Non-pigmented ciliary epithelial cell (primary cell): Measurements from ENCODE around the gene KRT1.
"Not testable (repeated sequence)": the region's sequence is repeated elsewhere in the genome, so short reads cannot be mapped to it uniquely, and the experiment has no call there.

Experiments
- DNase-seq: peaks from one replicate; pipeline ENCODE4 v3.0.0-alpha.2; 2010; ENCODE audit warnings: low read depth

KRT1 gene

DNA sequence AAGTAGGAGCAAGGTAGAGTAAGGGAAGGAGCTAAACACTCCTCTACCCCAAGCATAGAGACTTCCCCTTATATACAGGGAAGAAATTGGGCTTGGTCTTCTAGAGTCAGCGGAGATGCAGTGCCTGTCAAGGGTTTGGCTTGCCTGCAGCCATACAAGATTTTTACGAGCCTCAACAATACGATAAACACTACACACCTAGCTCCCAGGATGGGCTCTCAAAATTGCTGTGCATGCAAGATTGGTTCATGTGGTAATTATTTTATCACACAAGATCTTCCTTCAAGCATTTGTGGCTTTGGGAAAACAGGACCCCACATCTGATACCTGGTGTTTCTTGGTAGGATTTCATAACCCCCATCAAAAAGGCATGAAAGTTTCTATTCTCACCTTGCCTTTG is at the start of gene KRT1:
Gene KRT1, minus strand, starts transcription at position 45 of the 400 bp plus-strand sequence. CDS start 59 bp downstream, outside the sequence.
- DNase-seq, result no peak

DNA sequence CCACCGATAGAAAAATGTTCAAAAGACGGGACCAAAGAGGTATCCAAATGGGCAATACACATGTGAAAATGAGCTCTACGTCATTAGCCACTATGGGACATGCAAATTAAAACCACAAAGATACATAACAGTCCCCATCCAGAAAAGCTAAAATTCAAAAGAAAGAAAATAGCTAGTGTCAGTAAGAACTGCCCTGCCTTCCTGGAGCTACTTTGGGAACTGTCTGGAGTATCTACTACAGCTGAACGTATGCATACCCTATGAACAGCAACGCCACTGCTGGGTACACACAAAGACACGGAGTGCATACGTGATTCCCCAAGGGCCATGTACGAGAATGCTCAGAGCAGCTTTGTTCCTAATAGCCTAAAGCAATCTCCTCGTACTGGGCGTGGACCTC is 48.9 kb upstream of the KRT1 start:
- no peak for DNase-seq

GRCh38 chr12:52728374-52728773 is 48.2 kb upstream of the KRT1 start:
- DNase-seq, result no peak

GRCh38 chr12:52727037-52727436 is 46.8 kb upstream of the KRT1 start:
- no peak for DNase-seq

DNA sequence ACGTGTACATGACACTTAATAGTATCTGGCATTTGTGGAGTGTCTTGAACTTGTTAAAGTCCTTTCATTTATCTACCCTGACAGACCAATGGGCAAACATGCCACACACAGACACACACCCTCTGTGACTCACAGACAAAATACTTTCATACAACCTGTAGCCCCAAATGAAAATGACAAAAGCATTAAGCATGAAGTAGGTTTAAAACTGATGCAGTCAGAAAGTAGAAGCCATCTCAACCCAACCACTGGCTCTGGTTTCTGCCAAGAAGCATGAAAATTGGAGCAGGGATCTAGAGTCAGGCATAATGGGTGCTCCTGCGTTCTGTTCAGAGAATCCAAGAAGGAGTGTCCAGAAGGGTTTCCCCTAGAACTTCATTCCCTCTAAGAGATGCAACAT is 46.2 kb upstream of the KRT1 start:
- DNase-seq, result no peak

GRCh38 chr12:52724384-52724783 is 44.2 kb upstream of the KRT1 start:
- no peak for DNase-seq

DNA sequence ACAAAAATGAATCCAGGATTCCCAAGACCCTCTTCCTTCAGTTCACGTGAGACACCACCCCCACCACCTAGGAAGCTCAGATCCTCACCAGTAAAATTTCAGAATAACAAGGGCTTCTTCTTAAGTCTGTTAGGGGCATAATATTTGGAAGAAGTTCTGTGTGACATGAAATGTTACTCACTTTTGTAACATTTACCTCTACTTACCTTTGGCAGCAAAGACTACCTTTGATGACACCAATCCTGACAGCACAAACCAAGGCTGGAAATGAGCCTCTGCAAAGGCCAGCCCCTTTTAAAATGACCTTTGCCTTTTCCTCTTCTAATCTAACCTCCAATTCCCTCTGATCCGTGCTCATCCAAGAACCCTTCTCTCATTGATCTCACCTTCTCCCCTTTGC is 42.5 kb upstream of the KRT1 start:
- DNase-seq, result no peak

GRCh38 chr12:52721838-52722470 is 41.7 kb upstream of the KRT1 start:
- DNase-seq, result no peak

DNA sequence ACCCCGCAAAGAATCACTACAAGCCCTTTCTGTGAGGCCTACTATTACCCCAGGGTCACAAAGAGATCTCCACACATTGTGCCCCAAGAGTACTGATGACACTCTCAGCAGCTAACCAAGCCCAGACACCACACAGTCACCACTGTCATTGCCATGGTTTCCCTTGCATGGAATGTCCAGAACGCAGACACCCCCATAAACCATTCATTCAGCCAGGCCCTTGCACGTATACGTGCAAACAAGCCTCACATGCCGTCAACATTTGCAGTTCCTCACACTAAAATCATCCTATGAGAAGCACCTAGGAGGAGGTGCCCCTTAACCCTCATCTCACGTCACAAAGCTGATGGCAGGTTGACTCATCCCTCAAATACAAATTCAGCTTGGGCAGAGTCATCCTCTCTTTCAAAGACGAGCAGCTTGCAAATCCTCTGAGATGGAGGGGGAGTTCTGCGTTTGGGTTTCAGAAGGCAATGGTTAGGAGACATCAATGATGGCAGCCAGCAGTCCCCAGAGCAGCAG is 40.2 kb upstream of the KRT1 start:
- no peak for DNase-seq

DNA sequence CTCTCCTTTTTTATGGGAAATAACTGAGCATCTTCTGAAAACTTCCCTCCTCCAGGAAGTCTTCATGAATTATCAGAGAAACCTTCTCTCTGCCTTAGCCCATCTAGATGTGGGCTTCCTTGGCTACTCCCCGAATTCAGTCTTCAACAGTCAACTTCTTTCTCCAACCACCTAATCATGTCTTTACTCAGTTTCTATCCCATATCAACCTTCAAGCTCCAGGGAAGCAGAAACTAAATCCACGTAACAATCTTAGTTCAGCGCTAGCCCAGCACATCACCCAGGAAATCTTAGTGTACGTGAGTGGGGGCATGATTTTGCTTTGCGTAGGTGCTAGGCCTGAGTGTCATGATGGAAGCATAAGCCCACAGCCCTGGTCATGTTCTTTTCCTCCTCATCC is 35.9 kb upstream of the KRT1 start:
- DNase-seq, result no peak

GRCh38 chr12:52715416-52715815 is 35.2 kb upstream of the KRT1 start:
- DNase-seq, result no peak

GRCh38 chr12:52714887-52715281 is 34.7 kb upstream of the KRT1 start:
- no peak for DNase-seq

- no peak for DNase-seq
Measured at GRCh38 chr12:52713960-52714886, 34.0 kb upstream of the KRT1 start.

DNA sequence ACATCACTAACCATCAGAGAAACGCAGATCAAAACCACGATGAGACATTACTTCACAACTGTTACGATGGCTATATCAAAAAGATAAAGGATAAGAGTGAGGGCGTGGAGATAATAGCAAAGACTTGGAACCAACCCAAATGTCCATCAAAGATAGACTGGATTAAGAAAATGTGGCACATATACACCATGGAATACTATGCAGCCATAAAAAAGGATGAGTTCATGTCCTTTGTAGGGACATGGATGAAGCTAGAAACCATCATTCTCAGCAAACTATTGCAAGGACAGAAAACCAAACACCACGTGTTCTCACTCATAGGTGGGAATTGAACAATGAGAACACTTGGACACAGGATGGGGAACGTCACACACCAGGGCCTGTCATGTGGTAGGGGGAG is 31.9 kb upstream of the KRT1 start:
- DNase-seq, result not testable (repeated sequence)

GRCh38 chr12:52710730-52711129 is 30.5 kb upstream of the KRT1 start:
- no peak for DNase-seq

DNA sequence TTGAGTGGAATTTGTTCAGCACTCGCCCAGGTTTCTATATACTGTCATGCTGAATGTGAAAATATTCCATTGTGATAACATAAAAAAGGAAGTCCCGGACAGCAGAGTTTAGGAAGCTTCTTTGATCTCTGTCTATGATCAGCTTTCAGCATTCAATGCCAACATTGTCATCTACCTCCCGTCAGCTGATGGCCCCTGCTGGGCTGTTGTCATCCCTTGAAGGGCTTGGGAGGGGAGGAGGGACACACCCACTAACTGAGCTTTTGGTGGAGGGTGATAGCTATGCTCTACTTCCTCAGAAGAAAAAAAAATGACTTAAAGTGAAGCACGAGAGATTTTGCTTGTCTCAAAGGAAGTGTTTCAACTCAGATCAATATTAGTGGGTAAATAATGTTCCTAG is 27.8 kb upstream of the KRT1 start:
- no peak for DNase-seq

DNA sequence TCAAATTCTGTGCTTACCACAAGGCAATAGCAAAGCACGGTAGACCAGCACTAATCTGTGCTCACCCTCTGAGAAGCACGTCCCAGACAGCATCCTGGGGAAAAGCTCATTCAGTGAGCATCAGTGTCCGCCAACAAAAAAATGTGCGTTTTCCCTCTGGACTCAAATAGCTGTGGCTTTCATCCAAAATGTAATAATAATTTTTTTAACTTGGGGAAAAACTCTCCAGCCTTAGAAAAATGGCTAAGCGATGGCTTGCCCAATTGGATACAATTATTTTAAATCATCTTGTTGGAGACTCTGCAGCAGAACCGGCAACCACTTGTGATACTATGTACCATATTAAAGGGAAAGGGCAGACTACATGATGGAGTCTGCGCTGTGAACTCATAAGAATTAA is 24.3 kb upstream of the KRT1 start:
- no peak for DNase-seq

DNA sequence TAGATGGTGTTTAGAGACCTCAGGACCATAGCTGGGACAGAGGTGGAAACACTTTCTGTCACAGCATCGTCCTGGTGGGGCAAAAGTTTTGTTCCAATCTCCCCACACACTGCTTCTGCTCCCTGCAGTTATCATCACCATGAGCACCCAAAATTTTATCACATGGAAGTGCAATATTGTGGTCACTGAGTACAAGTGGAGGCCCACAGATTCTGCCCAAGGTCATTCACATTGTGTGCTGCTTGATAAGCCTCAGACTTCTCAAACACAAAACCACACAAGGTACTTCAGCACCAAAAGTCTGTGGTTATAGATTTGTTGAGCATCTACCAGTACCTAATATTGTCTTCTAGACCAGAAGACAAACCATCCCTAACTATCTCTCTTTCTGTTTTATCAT is 23.7 kb upstream of the KRT1 start:
- no peak for DNase-seq

DNA sequence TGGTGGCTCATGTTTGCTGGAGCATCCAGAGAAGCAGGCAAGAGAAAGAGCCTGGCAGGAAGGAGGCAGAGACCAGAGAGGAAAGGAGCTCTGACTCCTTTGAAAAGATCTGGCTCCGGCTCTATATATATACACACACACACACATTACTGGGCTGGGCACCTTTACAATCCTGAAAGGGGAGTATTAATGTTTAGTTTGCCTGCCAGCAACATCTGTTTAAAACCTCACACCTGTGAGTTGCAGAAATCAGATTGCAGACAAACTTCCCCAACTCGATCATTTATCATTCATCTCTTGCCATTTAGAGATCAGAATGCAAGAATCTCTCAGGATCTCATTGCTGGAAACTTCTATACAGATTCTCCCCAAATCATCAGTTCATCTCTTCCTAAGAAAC is 23.2 kb upstream of the KRT1 start, which contains the start of gene KRT77:
Gene KRT77, minus strand, starts transcription at position 101 of the 400 bp plus-strand sequence. Its CDS starts 90 bp downstream, at position 11.
- DNase-seq, result no peak

- DNase-seq, result no peak
Measured at GRCh38 chr12:52702338-52702737, 22.1 kb upstream of the KRT1 start.

- DNase-seq, result no peak
Measured at GRCh38 chr12:52701281-52701680, 21.1 kb upstream of the KRT1 start.

- no peak for DNase-seq
Measured at GRCh38 chr12:52699960-52700359, 19.8 kb upstream of the KRT1 start.

- no peak for DNase-seq
Measured at GRCh38 chr12:52699373-52699772, 19.2 kb upstream of the KRT1 start.
